ENCODE measurements around the gene INPP5A. TPM values are rescaled to one million over a fixed set of nuclear protein-coding genes. Genes with fewer than 3 reads are reported as not detected.

Gene INPP5A
- polyA plus RNA-seq, 3 donors from 2014 or later = 0.30 to 1.7 (median 0.48) TPM

DNA sequence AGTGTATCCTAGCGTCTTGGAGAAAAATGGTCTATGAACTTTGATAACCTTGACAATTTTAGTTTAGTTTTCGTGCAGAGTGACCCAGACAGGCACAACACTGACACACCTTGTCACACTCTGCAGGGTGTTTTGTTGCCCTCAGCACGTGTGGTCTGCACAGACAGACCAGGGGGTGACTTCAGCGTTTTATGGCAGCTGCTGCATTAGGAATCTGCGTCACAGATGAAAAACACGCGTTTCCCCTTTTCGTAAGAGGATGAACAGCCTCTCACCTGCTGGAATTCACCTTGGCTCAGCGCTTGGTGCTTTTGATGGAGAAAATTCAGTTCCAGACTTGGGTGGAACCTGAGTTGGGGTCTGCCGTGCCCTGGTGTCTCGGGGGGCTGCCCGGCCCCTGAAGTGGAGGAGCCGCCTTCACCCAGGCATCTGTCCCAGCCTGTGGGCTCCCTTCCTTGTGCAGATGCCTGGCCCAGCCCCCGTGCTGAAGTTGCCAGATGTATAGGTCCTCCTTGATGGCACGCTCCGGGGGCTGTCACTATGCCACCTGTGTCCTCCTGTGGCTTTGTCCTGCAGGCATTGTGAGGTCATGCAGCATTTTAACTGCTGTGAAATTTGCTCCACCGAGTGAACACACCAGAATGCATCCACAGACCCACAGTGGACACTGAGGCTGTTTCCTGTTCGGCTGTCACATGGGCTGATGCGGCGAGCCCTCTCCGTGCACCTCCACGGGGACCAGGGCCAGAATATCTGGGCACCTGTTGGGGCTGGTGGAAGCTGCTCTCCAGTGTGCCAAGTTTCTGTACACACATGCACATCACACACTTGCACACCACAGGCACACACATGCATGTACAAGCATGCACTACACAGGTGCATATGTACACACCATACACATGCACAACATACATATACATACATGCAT, 18.3 kb downstream of the INPP5A start:
- no peaks in the 10 kb centered on the region for H3K9me3 Mint-ChIP-seq
- H3K36me3 Mint-ChIP-seq = no peaks in the 10 kb centered on the region
- H3K27ac Mint-ChIP-seq = peak overlapping the region in 2 of 6 donors; percentile 74 to 77
- H3K4me3 Mint-ChIP-seq = peak overlapping the region in 3 of 5 donors; percentile 21 to 51 (median 29)
- peak; percentile 34 to 46 (median 40) for DNase-seq
- peaks cover 22 to 31% of the 10 kb centered on the region in 2 donors for H3K4me1 Mint-ChIP-seq
- peaks cover 5 to 16% (median 14%) of the 10 kb centered on the region in 3 donors for H3K27me3 Mint-ChIP-seq (ENCODE audit: low read depth in 3 of 3)

DNA sequence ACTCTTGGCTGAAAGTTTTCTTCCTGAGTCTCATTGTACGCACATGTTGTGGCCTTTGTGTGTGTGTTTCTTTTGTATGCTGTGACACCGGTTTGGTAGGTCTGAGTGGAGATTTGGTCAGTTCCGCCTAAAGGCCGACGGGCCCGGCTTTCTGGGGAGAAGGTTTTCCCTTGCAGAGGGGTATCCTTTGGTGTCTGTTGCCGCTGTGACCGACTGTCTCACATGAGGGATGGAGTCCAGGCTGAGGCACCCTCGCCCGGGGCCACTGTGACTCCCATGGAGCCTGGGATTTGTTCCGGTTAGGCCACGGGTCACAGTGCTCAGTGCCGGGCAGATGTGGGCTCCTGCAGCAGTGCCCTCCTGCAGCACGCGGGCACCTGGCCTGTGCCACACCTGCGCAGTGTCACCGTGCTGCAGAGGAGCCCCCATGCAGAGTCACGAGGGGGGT, 19.4 kb downstream of the INPP5A start:
- H3K9me3 Mint-ChIP-seq = no peaks in the 10 kb centered on the region
- no peak for DNase-seq
- H3K27ac Mint-ChIP-seq = peak overlapping the region in 3 of 6 donors; percentile 74 to 77 (median 76)
- H3K27me3 Mint-ChIP-seq (ENCODE audit: low read depth in 3 of 3) = peaks cover 8 to 13% (median 10%) of the 10 kb centered on the region in 3 donors
- H3K4me1 Mint-ChIP-seq = peaks cover 14 to 31% of the 10 kb centered on the region in 2 donors
- peak overlapping the region in 4 of 5 donors; percentile 7 to 52 (median 31) for H3K4me3 Mint-ChIP-seq
- no peaks in the 10 kb centered on the region for H3K36me3 Mint-ChIP-seq

DNA sequence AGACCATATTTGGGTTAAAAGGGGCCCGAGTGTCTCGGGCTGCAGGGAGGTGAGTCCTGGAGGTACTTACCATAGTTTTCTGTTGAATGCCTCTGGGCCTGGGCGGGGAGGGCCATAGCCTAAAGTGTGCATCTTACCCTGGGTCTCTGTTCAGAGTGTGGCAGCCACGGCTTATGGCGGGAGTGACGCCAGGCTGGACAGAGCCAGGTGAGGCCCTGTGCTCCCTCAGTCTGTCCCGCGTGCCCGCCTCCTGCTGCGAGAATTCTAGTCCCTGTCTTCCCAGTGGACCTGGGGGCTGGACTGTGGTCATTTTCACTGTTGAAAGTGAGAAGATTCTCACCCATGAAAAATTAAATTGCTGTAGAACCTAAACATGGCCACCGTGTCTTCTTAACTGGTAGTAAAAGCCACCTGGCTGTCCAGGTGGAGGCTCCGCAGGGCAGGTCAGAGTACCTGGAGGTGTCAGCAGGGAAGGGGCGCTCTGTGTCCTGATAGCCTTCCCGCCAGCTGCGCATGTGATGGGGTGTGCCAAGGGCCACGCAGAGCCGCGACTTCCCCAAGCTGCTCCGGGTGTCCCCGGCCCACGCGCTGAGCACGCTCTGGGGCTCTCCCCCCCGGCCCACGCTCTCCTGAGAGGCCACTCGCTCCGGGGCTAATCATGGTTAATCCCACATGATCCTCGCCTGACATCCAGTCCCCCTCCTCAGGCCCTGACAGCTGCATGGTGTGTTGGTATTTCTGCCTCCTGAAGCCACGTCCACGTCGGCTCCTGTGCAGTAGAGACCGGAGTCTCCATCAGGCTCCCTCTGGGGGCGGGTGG, 20.3 kb downstream of the INPP5A start:
- peaks cover 8 to 13% (median 10%) of the 10 kb centered on the region in 3 donors for H3K27me3 Mint-ChIP-seq (ENCODE audit: low read depth in 3 of 3)
- no peaks in the 10 kb centered on the region for H3K36me3 Mint-ChIP-seq
- peak overlapping the region in 1 of 5 donors; percentile 30 for H3K4me3 Mint-ChIP-seq
- H3K27ac Mint-ChIP-seq = peak overlapping the region in 1 of 6 donors; percentile 55
- DNase-seq = no peak
- H3K9me3 Mint-ChIP-seq = no peaks in the 10 kb centered on the region
- peaks cover 14 to 31% of the 10 kb centered on the region in 2 donors for H3K4me1 Mint-ChIP-seq

DNA sequence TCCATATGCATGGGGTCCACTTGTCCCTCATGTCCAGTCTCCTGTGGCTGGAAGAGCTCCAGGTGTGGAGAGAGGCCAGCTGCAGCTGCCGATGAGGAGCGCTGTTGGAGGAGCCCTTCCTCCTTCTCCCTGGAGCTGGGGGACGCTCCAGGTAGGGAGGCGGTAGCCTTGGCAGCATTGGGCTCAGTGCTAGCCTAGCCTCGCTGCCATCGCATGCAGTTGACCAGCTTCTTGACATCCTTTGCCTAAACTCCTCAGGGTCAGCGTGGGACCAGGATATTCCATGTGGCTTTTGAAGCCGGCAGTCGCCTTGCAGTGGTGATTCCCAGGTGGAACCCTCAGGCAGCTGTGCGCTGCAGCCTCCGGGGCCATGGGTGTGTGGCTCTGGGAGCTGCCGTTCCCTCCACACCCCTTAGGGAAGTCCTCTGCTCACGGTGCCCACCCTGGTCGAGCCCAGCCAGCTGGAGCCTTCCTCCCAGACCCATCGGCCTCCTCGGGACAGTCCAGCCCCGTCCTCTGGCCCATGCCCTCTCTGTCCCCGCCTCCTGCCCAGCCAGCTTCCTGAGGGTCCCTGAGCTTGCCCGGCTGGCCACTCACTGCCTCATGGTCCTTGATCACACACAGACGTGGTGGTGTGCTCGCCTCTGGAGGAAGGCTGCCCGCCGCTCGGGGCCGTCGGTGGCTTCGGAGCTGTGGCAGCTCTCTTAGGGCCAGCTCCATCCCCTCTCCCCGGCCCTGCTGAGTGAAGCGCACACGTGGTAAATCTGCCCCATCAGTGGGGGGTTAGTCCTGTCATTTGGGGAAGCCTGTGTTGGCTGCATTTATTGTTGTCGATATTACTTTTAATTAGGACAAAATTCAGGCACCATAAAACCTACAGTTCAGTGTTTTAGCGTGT, 21.2 kb downstream of the INPP5A start:
- peaks cover 0 to 4% (median 0%) of the 10 kb centered on the region in 3 donors for H3K36me3 Mint-ChIP-seq
- H3K27ac Mint-ChIP-seq = no peak overlapping the region
- H3K9me3 Mint-ChIP-seq = no peaks in the 10 kb centered on the region
- DNase-seq = no peak
- no peak overlapping the region for H3K4me3 Mint-ChIP-seq
- H3K27me3 Mint-ChIP-seq (ENCODE audit: low read depth in 3 of 3) = peaks cover 10 to 16% (median 11%) of the 10 kb centered on the region in 3 donors
- peaks cover 22 to 39% of the 10 kb centered on the region in 2 donors for H3K4me1 Mint-ChIP-seq

DNA sequence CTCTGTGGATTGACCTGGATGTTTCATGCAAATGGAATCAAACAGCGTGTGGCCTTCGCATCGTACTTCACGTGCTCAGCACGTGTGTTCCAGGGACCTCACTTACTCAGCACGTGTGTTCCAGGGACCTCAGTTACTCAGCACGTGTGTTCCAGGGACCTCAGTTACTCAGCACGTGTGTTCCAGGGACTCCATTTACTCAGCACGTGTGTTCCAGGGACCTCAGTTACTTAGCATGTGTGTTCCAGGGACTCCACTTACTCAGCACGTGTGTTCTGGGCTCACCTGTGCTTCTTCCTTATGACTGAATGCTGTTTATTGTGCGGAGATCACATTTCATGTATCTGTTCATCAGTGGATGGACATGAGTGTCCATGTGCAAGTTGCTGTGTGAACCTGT, 22.0 kb downstream of the INPP5A start:
- Mint-ChIP-seq H3K4me3 (no peak overlapping the region), H3K4me1 (peaks cover 27 to 47% of the 10 kb centered on the region in 2 donors)
- DNase-seq = no peak

DNA sequence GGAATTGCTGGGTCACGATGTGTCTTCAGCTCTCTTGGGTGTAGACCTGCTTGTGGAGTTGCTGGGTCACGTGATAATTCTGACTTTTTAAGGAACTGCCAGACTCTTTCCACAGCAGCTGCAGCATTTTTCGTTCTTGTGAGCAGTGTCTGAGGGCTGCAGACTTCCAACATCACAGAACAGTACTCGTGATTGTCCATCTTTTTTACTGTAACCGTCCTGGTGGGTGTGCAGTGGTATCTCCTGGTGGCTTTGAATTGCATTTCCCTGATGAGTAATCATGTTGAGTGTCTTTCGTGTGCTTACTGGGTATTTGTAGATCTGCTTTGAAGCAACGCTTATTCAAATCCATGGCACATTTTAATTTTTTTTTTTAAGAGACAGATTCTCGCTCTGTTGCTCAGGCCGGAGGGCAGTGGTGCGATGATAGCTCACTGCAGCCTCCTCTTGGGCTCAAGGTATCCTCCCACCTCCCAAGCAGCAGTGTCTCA, 22.7 kb downstream of the INPP5A start:
- Mint-ChIP-seq H3K27ac (peak overlapping the region in 1 of 6 donors; percentile 71), H3K4me3 (peak overlapping the region in 1 of 5 donors; percentile 3), H3K4me1 (peaks cover 30 to 52% of the 10 kb centered on the region in 2 donors), H3K27me3 (ENCODE audit: low read depth in 3 of 3) (peaks cover 10 to 18% (median 11%) of the 10 kb centered on the region in 3 donors), H3K9me3 (no peaks in the 10 kb centered on the region), H3K36me3 (peaks cover 0 to 4% (median 0%) of the 10 kb centered on the region in 3 donors)
- DNase-seq = no peak

More for the DNA sequence above, 22.0 kb downstream of the INPP5A start:
- Mint-ChIP-seq H3K36me3 (peaks cover 0 to 4% (median 0%) of the 10 kb centered on the region in 3 donors), H3K9me3 (no peaks in the 10 kb centered on the region), H3K27ac (peak overlapping the region in 1 of 6 donors; percentile 71), H3K27me3 (ENCODE audit: low read depth in 3 of 3) (peaks cover 10 to 16% (median 11%) of the 10 kb centered on the region in 3 donors)

DNA sequence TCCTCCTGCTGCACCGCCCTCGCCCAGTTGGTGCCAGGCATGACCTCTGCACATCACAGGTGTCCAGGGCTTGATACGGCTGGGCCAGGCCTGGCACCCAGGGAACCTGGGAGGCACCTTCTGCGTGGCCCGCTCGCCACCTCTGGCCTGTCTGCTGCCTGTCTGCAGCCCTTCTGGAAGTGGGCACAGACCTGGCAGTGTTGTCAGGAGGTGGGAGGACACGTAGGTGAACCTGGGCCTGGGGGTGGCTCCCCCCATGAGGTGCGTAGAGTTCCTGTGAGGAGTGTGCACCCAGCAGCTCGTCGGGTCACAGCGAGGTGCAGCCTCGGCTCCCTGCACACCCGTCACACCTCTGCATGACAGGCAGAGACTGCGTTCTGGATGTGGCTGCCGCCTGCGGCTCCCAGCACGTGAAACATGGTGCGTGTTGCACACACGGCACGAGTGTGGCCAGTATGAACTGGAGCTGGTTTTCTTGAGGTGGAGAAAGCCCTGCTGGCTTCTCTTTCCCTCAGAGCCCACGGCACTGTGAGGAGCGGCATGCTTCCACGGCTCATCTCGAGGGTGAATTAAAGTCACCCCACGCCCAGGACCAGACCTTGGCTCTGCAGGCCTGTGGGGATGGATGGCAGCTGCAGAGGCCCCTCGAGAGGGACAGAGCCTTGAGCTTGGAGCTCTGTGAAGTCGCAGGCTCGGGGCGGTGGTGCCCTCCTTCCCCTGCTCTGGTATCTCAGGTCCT, 24.8 kb downstream of the INPP5A start:
- Mint-ChIP-seq H3K36me3 (peaks cover 0 to 4% (median 0%) of the 10 kb centered on the region in 3 donors), H3K27ac (no peak overlapping the region), H3K4me3 (no peak overlapping the region), H3K9me3 (no peaks in the 10 kb centered on the region), H3K27me3 (ENCODE audit: low read depth in 3 of 3) (peaks cover 1 to 18% (median 11%) of the 10 kb centered on the region in 3 donors), H3K4me1 (peaks cover 37 to 46% of the 10 kb centered on the region in 2 donors)
- DNase-seq = no peak

DNA sequence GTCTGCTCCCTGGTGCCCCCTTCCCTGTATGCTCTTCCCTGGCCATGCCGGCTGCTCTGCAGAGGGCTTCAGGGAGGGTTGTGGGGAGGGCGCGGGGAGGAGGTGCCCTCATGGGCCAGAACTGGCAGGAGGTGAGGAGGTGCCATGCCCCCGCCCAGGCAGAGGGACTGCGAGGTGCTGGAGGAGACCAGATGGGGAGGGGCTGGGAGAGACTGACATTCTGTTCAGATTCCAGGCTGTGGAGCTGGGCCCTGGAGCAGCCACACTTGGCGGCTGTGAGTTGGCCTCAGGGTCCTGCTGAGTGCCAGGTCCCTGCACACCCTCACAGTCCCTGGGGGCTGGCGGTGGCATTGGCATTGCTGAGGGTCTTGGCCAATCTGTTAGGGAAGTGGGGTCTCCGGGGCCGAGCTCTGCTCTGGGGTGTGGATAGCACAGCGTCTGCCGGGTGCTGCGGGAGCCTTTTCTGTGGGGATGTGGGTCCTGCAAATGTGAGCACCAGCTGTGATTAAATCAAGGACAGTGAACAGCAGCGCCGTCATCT, 25.4 kb downstream of the INPP5A start:
- DNase-seq = no peak
- Mint-ChIP-seq H3K4me3 (no peak overlapping the region), H3K27ac (peak overlapping the region in 1 of 6 donors; percentile 59), H3K4me1 (peaks cover 36 to 43% of the 10 kb centered on the region in 2 donors), H3K36me3 (peaks cover 0 to 4% (median 0%) of the 10 kb centered on the region in 3 donors), H3K9me3 (no peaks in the 10 kb centered on the region), H3K27me3 (ENCODE audit: low read depth in 3 of 3) (peaks cover 0 to 17% (median 11%) of the 10 kb centered on the region in 3 donors)

DNA sequence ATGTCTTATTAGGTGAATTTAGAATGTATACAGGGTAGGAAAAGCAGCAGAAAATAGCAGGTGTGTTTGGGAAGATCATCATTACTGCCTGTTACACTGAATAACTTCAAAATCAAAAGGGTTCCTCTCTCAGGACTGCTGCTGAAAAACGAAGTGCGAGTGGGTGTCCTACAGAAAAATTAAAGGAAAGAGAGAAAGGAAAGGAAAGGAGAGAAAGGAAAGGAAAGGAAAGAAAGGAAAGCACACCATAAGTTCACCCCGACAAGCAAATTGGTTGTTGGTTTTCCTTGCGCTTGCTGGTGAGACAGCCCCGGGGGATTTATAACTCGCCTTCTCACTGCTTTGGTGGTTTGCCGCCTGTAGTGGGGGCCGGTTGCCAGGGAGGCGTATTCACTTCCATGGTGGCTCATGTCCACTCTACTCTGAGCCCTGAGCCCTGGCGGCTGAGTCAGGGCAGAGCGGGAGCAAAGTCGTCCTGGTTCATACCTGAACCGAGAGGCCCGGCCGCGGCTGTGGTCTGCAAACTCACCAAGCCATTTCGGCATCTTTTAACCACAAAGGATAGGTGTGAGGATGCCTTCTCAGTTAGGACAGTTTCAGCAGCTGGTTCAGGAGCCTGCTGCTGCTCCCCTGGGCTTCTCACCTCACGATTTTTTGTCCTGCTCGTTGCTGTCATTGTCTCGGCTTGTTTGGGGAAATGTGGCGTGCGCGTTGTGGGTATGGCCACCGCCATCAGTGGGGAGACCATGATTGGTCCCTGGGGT, 26.1 kb downstream of the INPP5A start:
- Mint-ChIP-seq H3K4me3 (peak overlapping the region in 4 of 5 donors; percentile 16 to 60 (median 42)), H3K36me3 (peaks cover 0 to 4% (median 0%) of the 10 kb centered on the region in 3 donors), H3K27me3 (ENCODE audit: low read depth in 3 of 3) (peaks cover 0 to 15% (median 11%) of the 10 kb centered on the region in 3 donors), H3K4me1 (peaks cover 36 to 43% of the 10 kb centered on the region in 2 donors), H3K27ac (peak overlapping the region in 3 of 6 donors; percentile 59 to 73 (median 62)), H3K9me3 (no peaks in the 10 kb centered on the region)
- no peak for DNase-seq

DNA sequence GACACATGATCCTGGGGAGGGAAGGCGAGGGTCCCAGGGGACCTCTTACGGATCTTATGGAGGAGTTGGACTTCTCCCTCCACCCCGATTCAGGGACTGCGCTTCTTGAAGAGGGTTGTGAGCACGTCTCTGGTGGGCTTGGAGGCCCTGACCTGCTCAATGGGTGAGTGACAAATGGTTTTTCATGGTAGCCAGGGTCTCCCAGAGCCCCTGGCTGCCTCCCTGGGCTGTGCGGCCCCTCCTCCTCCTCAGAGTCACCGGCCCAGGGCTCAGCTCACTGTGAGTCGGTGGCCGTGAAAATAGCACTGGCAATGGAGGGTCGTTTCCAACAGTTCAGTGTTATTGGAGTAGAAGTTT, 26.6 kb downstream of the INPP5A start:
- H3K27ac Mint-ChIP-seq = peak overlapping the region in 2 of 6 donors; percentile 59 to 73
- H3K9me3 Mint-ChIP-seq = no peaks in the 10 kb centered on the region
- H3K27me3 Mint-ChIP-seq (ENCODE audit: low read depth in 3 of 3) = peaks cover 0 to 13% (median 10%) of the 10 kb centered on the region in 3 donors
- peaks cover 36 to 42% of the 10 kb centered on the region in 2 donors for H3K4me1 Mint-ChIP-seq
- H3K4me3 Mint-ChIP-seq = peak overlapping the region in 2 of 5 donors; percentile 16 to 30
- no peak for DNase-seq
- H3K36me3 Mint-ChIP-seq = peaks cover 0 to 4% (median 0%) of the 10 kb centered on the region in 3 donors

DNA sequence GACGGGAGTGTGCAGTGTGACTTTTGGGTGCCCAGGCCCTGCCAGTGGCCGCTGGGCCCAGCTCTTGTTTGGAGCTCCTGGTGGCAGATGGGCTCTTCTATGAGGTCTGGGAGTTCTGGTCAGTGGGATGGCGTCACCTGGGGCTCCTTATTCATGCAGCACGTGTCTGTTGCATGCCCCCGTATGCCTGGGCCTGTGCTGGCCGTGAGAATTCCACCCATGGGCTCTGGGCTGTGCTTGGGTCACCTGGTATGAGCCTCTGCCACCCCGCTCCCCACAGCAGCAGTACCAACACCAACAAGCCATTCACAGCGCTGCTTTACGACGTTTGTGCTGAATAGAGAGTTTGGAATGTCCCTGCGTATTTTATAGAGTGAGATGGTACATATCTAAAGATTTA, 27.1 kb downstream of the INPP5A start:
- Mint-ChIP-seq H3K9me3 (no peaks in the 10 kb centered on the region), H3K27ac (no peak overlapping the region), H3K4me3 (no peak overlapping the region), H3K27me3 (ENCODE audit: low read depth in 3 of 3) (peaks cover 0 to 11% (median 7%) of the 10 kb centered on the region in 3 donors), H3K36me3 (peaks cover 0 to 4% (median 0%) of the 10 kb centered on the region in 3 donors), H3K4me1 (peaks cover 34 to 38% of the 10 kb centered on the region in 2 donors)
- DNase-seq = no peak
